HG02852 (cell line): Measurements from ENCODE around the gene AGPS.
"Not testable (repeated sequence)": the region's sequence is repeated elsewhere in the genome, so short reads cannot be mapped to it uniquely, and the experiment has no call there.

Experiments
- ATAC-seq: cut with Tn5 transposase; IDR thresholded peaks from one replicate; pipeline ENCODE4 v1.9.1; 2021; ENCODE audit warnings: mild to moderate bottlenecking, moderate library complexity; ENCODE audit not compliant: unreplicated experiment

AGPS gene

GRCh38 chr2:177392373-177393202, at the start of gene AGPS:
AGPS (plus strand) TSS chr2:177392773; CDS start chr2:177392790, 17 bp downstream.
- peak; percentile 84 for ATAC-seq

DNA sequence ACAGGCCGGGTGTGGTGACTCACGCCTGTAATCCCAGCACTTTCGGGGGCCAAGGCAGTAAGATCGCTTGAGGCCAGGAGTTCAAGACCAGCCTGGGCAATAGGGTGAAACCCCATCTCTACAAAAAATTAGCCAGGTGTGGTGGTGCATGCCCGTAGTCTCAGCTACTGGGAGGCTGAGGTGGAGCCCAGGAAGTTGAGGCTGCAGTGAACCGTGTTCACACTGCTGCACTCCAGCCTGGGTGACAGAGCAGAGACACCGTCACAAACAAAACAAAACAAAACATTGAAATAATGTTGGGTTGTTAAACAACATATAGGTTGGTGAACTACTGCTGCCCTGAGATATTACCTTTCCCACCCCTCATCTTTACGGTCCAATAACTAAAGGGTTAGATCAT, 48.8 kb upstream of the AGPS start:
- ATAC-seq: no peak

- ATAC-seq: no peak
These were observed 48.3 kb upstream of the AGPS start for GRCh38 chr2:177344316-177344715.

DNA sequence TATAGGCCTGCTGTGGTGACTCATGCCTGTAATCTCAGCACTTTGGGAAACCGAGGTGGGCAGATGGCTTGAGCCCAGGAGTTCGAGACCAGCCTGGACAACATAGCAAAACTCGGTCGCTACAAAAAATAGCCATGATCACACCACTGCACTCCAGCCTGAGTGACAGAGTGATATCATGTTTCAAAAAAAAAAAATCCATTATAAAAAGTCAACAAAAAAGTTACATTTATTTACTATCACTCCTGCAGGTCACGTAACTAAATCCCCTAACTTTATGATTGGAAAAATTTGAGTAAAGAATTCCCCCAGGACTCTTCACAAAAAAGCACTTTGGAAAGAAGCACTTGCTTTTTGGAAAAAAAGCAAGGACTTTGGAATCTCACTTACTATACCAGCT, 46.4 kb upstream of the AGPS start:
- ATAC-seq: no peak

GRCh38 chr2:177347570-177347969, 45.0 kb upstream of the AGPS start:
- ATAC-seq: no peak

- no peak for ATAC-seq
These were observed 44.4 kb upstream of the AGPS start for GRCh38 chr2:177348118-177348654.

GRCh38 chr2:177348733-177349693, 43.6 kb upstream of the AGPS start:
- peak; percentile 75 for ATAC-seq

DNA sequence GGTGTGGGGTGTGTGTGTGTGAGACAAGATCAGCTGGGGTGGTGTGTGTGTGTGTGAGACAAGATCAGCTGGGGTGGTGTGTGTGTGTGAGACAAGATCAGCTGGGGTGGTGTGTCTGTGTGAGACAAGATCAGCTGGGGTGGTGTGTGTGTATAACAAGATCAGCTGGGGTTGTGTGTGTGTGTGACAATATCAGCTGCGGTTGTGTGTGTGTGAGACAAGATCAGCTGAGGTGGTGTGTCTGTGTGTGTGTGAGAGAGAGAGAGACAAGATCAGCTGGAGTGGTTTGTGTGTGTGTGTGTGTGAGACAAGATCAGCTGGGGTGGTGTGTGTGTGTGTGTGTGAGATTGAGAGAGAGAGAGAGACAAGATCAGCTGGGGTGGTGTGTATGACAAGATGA, 41.9 kb upstream of the AGPS start:
- ATAC-seq: not testable (repeated sequence)

GRCh38 chr2:177351121-177351520, 41.5 kb upstream of the AGPS start:
- ATAC-seq: not testable (repeated sequence)

DNA sequence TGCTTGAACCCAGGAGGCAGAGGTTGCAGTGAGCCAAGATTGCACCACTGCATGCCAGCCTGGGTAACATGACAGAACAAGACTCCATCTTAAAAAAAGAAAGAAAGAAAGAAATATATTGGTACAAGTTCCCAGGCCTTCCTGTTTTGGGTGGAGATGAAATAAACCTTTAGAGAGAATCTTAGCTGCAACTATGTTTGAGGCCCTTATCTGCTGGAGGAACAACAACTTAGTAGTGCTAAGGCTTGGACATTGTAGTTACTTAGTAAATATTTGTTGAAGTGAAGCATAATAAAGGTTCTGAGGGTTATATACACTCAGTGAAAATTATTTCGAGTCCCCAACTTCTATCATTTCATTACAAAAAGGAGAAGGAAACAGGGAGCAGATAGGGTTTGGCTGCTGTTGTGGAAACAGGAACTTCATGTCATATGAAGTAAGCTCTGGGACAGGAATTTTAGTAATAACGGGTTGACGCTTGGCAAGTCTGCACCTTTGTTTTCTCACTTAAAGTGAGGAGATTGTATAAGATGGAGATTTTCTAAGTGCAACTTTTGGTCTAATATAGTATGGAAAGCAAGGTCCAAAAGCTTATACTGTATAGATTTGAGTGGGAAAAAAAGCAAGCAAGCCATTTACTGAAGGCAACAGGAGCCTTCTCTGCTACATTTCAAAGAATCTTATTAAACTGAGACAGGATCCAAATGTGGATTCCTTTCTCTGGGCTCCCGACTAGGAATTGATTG, 40.0 kb upstream of the AGPS start:
- ATAC-seq: no peak

GRCh38 chr2:177353187-177353478, 39.4 kb upstream of the AGPS start:
- no peak for ATAC-seq

- not testable (repeated sequence) for ATAC-seq
These were observed 38.0 kb upstream of the AGPS start for GRCh38 chr2:177354541-177354940.

- ATAC-seq: no peak
These were observed 36.7 kb upstream of the AGPS start for GRCh38 chr2:177355874-177356273.

DNA sequence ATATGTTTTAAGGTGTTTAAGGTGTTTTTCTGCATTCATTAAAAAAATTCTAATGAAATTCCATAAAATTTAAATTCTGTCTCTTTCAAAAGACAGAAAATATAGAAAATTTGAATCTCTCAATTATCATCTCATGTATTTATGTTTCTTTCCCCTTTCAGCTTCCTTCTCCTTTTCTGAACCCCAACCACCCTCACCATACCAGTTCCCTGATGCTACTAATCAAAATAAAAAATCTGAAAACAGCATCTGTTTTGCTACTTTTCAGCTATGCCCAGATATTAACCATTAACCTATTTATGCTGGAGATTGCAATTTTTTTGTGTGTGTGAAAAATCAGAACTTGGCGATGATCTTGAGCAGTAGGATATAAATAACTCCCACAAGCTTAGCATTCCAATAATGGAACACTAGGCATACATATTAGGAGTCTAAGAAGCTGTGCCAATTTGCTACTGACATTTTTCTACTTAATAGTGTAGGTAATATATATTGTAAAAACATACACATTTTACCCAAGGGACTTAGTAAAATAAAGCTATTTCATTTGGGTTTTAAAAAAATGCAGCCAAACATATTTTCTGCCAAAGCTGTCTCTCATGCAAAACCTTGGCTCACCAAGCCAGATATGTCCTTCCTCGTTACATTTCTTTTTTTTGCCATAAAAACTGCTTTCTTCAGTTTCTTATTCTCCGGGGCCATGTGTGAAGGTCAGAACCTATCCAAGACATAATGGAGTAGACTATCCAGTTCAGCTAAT, 32.6 kb upstream of the AGPS start:
- ATAC-seq: no peak

DNA sequence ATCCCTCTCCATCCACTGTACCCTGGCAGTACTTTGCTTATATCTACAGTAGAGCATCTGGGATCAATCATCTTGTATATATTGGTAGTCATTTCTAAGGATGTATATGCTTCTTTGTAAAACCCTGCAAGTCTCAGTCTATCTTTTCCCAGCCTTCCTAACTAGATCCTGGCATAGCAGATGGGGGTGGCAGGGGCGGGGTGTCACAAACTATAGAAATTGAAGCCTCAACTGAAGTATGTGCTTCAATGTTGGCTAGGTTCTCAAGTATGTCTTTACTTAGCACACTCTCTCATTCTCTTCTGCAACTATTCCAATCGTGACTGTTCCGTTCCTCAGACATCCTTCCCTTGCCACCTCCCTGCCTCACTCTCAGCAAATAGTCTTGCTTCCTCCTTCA, 30.1 kb upstream of the AGPS start:
- ATAC-seq: no peak

DNA sequence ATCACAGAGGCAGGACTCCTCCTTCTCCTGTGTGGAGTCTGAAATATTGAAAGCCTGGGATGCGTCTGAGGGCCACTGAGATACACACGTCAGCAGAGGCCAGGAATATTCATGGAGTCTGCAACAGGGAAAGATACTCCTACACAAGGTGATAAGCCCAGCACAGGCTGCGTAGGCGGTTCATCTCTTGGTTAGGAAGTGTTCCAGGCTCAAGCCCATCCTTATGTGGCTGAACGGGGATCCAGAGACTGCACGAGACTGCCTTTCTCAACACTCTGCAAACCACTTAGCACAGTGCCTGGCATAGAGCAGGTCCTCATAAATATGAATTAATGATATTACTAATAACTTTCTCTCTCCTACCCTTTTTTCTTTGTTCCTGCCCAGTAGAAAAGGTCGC, 29.2 kb upstream of the AGPS start:
- no peak for ATAC-seq

- ATAC-seq: not testable (repeated sequence)
These were observed 26.8 kb upstream of the AGPS start for GRCh38 chr2:177365764-177366163.

GRCh38 chr2:177368023-177368422, 24.6 kb upstream of the AGPS start:
- ATAC-seq: not testable (repeated sequence)

DNA sequence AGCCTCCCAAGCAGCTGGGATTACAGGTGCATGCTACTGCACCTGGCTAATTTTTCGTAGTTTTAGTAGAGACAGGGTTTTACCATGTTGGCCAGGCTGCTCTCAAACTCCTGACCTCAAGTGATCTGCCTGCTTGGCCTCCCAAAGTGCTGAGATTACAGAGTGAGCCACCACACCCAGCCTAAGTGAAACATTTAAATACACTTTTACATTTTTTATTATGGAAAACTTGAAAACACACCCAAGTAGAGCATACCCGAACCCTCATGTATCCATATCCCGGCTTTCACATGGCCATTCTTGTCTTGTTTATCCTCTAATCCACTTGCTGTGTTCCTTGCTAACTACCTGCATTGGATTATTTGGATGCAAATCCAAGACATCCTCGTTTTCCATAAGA, 13.2 kb upstream of the AGPS start:
- no peak for ATAC-seq

DNA sequence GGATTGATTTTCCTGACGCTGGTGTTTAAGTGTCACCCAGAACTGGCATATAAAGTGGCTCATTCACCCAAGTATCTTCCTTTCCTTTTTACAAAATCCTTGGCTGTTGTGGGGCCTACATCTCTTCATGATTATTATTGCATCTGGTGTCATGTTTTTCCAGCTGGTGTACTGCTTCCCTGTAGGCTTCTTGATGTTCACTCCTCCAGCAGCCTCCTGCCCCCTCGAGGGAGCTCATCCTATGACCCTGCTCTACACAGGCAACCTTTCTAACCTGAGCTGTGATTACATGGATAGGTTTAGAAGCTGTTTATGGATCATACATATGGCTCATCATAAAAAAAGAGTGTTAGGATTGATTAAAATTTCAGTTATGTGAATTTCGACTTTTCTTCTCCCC, 12.4 kb upstream of the AGPS start:
- no peak for ATAC-seq
